RWPE1 (cell line): ENCODE measurements around the gene THEM4.
A peak's percentile ranks its signal among the peaks of the same experiment; 100 is the strongest.
"Not testable (repeated sequence)": the region's sequence is repeated elsewhere in the genome, so short reads cannot be mapped to it uniquely, and the experiment has no call there.

Experiments used
- CTCF ChIA-PET: fragments of 350-600 bp; sonication (Branson Sonifier 250); formaldehyde crosslinking; extraction: SDS; loops from one replicate; lab custom pipeline; 2021; lab: Yijun Ruan, JAX
- POLR2A ChIA-PET: fragments of 400-600 bp; formaldehyde crosslinking; extraction: SDS; loops from one replicate; lab custom pipeline; 2020; ENCODE audit warnings: antibody characterized with exemption; ENCODE audit not compliant: low non-redundant PET; lab: Yijun Ruan, JAX
- DNase-seq: peaks from one replicate; pipeline ENCODE4 v3.0.0; 2012; ENCODE audit warnings: low spot score
- H3K27ac ChIP-seq: fragments of 450-650 bp; 2 replicates; pipeline ENCODE4 v1.5.1; 2017
- TF ChIP-seq, protein P1 (sequence below): fragments of 450-650 bp; conservative IDR thresholded peaks from 2 replicates; pipeline ENCODE4 v1.5.1; 2017; ENCODE audit warnings: low read depth, mild to moderate bottlenecking

THEM4 gene

DNA sequence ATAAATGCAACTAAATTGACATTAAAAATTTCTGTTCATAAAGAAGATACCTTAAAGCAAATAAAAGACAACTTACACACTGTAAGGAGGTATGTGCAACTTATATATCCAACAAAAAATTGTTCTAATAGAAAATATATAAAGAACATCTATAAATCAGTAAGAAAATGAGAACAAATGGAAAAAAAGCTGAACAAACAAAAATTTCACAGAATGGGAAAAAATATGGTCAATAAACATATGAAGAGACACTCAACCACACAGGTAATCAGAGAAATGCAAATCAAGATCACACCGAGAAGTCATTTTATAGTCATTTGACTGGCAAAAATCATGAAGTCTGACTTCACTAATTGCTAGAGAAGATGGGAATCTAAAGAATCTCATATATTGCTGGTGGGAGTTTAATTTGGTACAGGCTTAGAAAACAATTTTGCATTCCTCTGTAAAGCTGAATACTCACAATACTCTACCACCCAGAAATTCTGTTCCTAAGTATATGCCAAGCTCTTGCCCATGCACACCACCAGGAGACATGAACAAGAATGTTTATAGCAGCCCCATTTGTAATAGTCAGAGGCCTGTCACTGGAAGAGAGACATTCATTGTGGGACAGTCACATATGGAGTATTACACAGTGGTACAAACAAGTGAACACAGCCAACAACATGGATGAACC, 33.8 kb downstream of the THEM4 start:
- CTCF ChIA-PET: no interaction called here
- TF ChIP-seq, protein P1, sequence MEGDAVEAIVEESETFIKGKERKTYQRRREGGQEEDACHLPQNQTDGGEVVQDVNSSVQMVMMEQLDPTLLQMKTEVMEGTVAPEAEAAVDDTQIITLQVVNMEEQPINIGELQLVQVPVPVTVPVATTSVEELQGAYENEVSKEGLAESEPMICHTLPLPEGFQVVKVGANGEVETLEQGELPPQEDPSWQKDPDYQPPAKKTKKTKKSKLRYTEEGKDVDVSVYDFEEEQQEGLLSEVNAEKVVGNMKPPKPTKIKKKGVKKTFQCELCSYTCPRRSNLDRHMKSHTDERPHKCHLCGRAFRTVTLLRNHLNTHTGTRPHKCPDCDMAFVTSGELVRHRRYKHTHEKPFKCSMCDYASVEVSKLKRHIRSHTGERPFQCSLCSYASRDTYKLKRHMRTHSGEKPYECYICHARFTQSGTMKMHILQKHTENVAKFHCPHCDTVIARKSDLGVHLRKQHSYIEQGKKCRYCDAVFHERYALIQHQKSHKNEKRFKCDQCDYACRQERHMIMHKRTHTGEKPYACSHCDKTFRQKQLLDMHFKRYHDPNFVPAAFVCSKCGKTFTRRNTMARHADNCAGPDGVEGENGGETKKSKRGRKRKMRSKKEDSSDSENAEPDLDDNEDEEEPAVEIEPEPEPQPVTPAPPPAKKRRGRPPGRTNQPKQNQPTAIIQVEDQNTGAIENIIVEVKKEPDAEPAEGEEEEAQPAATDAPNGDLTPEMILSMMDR: no peak
- POLR2A ChIA-PET: no interaction called here
- no peak for DNase-seq
- H3K27ac ChIP-seq: no peak overlapping the region

DNA sequence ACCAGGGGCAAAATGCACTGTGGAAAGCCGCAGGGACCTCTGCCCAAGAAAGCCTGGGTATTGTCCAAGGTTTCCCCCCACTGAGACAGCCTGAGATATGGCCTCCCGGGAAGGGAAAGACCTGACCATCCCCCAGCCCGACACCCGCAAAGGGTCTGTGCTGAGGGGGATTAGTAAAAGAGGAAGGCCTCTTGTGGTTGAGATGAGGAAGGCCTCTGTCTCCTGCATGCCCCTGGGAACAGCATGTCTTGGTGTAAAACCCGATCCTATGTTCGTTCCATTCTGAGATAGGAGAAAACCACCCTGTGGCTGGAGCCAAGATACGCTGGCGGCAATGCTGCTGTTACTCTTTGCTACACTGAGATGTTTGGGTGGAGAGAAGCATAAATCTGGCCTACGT, 36.5 kb downstream of the THEM4 start:
- CTCF ChIA-PET, DNase-seq, H3K27ac ChIP-seq, POLR2A ChIA-PET: not testable (repeated sequence)

DNA sequence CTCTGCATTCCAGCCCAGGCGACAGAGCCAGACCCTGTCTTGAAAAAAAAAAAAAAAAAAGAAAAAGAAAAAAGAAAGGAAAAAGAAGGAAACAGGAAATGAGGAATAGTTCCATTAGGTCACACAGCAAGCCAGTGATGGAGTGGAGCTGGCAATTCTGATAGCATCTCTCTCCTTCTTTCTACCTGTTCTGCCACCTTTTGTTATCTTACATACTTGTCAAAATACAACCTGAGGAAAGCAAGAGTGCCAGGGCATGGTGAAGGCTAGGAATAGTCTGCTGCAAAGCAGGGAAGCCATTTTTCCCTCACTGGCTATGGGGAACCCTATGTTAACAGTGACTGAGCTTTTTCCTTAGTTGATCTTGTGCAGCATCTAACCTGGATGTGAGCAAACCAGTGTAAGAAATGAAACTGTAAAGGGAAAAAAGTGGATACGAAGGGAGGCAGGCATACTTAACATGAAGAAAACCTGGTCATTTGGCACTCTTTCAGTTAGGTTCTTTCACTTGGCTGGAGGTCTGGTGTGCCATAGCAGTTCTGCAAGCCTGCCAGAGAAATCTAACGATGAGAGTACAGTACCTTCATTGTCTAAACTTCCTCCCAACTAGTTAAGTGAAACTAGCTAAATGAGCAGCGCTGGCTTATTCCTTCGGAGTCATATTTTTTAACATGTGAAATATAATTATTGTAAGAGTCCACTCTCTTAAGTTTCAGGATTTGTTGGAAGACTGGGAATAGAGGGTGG, 37.9 kb downstream of the THEM4 start:
- H3K27ac ChIP-seq: no peak overlapping the region
- no peak for DNase-seq
- TF ChIP-seq, protein P1: no peak
- ChIA-PET POLR2A (interaction anchor here (0.7 kb wide), 1 partner anchor 38 kb away, joined by 4 read pairs; the partner anchor contains the start of gene THEM4), CTCF (interaction anchor here (1.2 kb wide), 1 partner anchor 10 kb away, joined by 3 read pairs; no protein-coding TSS in a partner anchor)

DNA sequence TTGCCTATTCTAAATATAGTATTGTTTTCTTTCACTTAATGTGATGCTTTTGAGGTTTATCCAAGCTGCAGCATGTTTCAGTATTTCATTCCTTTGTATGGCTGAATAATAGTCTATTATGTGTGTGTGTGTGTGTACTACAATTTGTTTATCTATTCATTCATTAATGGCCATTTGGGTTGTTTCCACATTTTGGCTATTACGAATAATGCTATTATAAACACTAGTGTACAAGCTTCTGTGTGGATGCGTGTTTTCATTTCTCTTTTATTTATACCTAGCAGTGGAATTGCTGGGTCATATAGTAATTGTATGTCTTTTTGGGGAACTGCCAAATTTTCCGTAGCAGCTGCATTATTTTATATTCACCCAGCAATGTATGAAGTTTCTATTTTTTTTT, 40.8 kb downstream of the THEM4 start:
- DNase-seq: no peak
- TF ChIP-seq, protein P1: no peak
- ChIA-PET CTCF (interaction anchor here (0.6 kb wide), 1 partner anchor 341 kb away, joined by 3 read pairs; no protein-coding TSS in a partner anchor), POLR2A (no interaction called here)
- H3K27ac ChIP-seq: no peak overlapping the region

DNA sequence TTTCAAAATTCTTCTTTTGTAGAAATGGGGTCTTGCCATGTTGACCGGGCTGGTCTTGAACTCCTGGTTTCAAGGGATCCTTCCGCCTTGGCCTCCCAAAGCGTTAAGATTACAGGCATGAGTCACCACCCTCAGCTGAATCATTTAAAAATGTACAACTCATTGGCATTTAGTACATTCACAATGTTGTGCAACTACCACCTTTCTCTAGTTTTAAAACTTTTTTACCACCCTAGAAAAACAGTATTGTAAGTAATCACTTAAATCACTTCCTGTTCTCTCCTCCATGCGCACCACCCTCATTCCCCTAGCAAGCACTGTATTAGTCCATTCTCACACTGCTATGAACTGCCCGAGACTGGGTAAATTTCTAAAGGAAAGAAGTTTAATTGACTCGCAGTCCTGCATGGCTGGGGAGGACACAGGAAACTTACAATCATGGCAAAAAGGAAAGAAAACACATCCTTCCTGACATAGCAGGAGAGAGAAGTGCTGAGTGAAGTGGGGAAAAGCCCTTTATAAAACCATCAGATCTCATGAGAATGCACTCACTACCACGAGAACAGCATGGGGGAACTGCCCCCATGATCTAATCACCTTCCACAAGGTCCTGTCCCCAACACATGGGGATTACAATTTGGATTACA, 41.4 kb downstream of the THEM4 start:
- peak; percentile 34 for DNase-seq
- ChIA-PET CTCF (interaction anchor here (0.6 kb wide), 1 partner anchor 341 kb away, joined by 3 read pairs; no protein-coding TSS in a partner anchor), POLR2A (no interaction called here)
- TF ChIP-seq, protein P1: no peak
- peak overlapping the region; percentile 69 for H3K27ac ChIP-seq

DNA sequence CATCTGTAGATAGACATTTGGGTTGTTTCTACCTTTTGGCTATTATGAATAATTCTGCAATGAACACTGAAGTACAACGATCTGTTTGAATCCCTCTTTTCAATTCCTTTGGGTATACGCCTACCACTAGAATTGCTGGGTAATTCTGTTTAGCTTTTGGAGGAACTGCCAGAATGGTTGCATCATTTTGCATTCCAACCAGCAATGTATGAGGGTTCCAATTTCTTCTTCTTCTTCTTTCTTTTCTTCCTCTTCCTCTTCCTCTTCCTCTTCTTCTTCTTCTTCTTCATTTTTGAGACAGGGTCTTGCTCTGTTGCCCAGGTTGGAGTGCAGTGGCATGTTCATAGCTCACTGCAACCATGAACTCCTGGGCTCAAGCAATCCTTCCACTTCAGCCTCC, 42.0 kb downstream of the THEM4 start:
- POLR2A ChIA-PET: no interaction called here
- CTCF ChIA-PET: no interaction called here
- H3K27ac ChIP-seq: peak overlapping the region; percentile 69
- no peak for DNase-seq
- TF ChIP-seq, protein P1: no peak
